HCT116 (cell line): ENCODE results near the gene DPM2. TPM values are rescaled to one million over a fixed set of nuclear protein-coding genes. Genes with fewer than 3 reads are reported as not detected.

Experiments
- ATAC-seq: fragments of 200-7000 bp; cut with Tn5 transposase; 2 replicates; pipeline ENCODE4 v1.9.1; 2020; ENCODE audit warnings: mild to moderate bottlenecking, moderate library complexity
- BruUV-seq: library from RNA; stranded (reverse); fragments of 400-500 nt; replicated peaks from 2 replicates; lab custom pipeline; 2021; lab: Mats Ljungman, UMichigan
- CTCF ChIA-PET: fragments of 300-600 bp; sonication (Branson Sonifier 250); formaldehyde crosslinking; loops from one replicate; lab custom pipeline; 2021; ENCODE audit warnings: antibody characterized with exemption; lab: Charles Lee
- POLR2A ChIA-PET: fragments of 300-600, 350-600 bp; sonication (Branson Sonifier 250); formaldehyde crosslinking; loops from one replicate; lab custom pipeline; 2021; ENCODE audit warnings: antibody characterized with exemption; lab: Charles Lee
- RAD21 ChIA-PET, 2 experiments: fragments of 300-600 bp; sonication (Branson Sonifier 250); formaldehyde crosslinking; loops; one replicate each; lab custom pipeline; 2023; ENCODE audit warnings: low total read pairs in 2 of 2; ENCODE audit not compliant: uncharacterized antibody in 2 of 2, unreplicated experiment in 2 of 2, low non-redundant PET in 1 of 2; lab: Charles Lee
- DNase-seq: peaks from one replicate; pipeline ENCODE4 v3.0.0-alpha.2; 2010; ENCODE audit warnings: low read depth, low spot score
- H2AFZ ChIP-seq: fragments of 200-600 bp; shearing (Covaris generic), sonication (generic); 2 replicates; pipeline ENCODE4 v1.6.1; 2017; ENCODE audit warnings: low read depth, mixed run types, mixed read lengths, antibody characterized with exemption, low read length; ENCODE audit not compliant: poor library complexity, severe bottlenecking
- H3K27ac ChIP-seq: 2 replicates; pipeline ENCODE4 v1.5.1; 2012; ENCODE audit warnings: low read depth, low read length
- H3K27me3 ChIP-seq: fragments of 200-600 bp; sonication (generic); 2 replicates; pipeline ENCODE4 v1.6.1; 2016; ENCODE audit warnings: mixed run types, low read length, mixed read lengths; ENCODE audit not compliant: insufficient read depth
- H3K36me3 ChIP-seq, 2 experiments: fragments of 200-500 bp in 1 of 2; fragments of 200-600 bp in 1 of 2; sonication (Bioruptor generic) in 1 of 2; sonication (generic) in 1 of 2; 2 replicates each; pipeline versions ENCODE4 v1.5.1 to v1.6.1; 2014 to 2016; ENCODE audit warnings: low read length in 2 of 2, inconsistent platforms in 1 of 2, mixed read lengths in 1 of 2, mixed run types in 1 of 2; ENCODE audit not compliant: insufficient read depth in 2 of 2, control insufficient read depth in 1 of 2
- H3K4me1 ChIP-seq, 2 experiments: fragments of 200-600 bp in 1 of 2; sonication (generic) in 1 of 2; 2 replicates each; pipeline versions ENCODE4 v1.5.1 to v1.6.1; 2012 to 2017; ENCODE audit warnings: low read length in 2 of 2, inconsistent platforms in 1 of 2, mild to moderate bottlenecking in 1 of 2, mixed read lengths in 1 of 2, mixed run types in 1 of 2, moderate library complexity in 1 of 2; ENCODE audit not compliant: insufficient read depth in 2 of 2, control insufficient read depth in 1 of 2
- H3K4me2 ChIP-seq: fragments of 200-600 bp; sonication (generic); 2 replicates; pipeline ENCODE4 v1.6.1; 2017; ENCODE audit warnings: mixed run types, low read length, mixed read lengths
- H3K4me3 ChIP-seq, 2 experiments: fragments of 200-600 bp in 1 of 2; sonication (generic) in 1 of 2; replicated peaks in 1 of 2; 2 replicates each; pipeline ENCODE4 v1.5.1; 2011 to 2016; ENCODE audit warnings: low read length in 2 of 2, control low read depth in 1 of 2, low read depth in 1 of 2, mild to moderate bottlenecking in 1 of 2, mixed read lengths in 1 of 2, mixed run types in 1 of 2
- H3K79me2 ChIP-seq: fragments of 200-600 bp; sonication (generic); 2 replicates; pipeline ENCODE4 v1.6.1; 2017; ENCODE audit warnings: mild to moderate bottlenecking, mixed run types, low read length, moderate library complexity, mixed read lengths; ENCODE audit not compliant: insufficient read depth
- H3K9ac ChIP-seq: fragments of 200-600 bp; sonication (generic); 2 replicates; pipeline ENCODE4 v1.6.1; 2016; ENCODE audit warnings: low read length, mixed read lengths
- H3K9me2 ChIP-seq: fragments of 200-600 bp; sonication (generic), shearing (Covaris generic); 2 replicates; pipeline ENCODE4 v1.6.1; 2017; ENCODE audit warnings: mixed run types, mild to moderate bottlenecking, moderate library complexity; ENCODE audit not compliant: insufficient read depth
- H3K9me3 ChIP-seq, 2 experiments: fragments of 200-500 bp in 1 of 2; fragments of 200-600 bp in 1 of 2; sonication (Bioruptor generic) in 1 of 2; sonication (generic) in 1 of 2; 2 replicates each; pipeline ENCODE4 v1.6.1; 2014 to 2017; ENCODE audit warnings: low read length in 2 of 2, mixed read lengths in 2 of 2, inconsistent platforms in 1 of 2, low read depth in 1 of 2, mild to moderate bottlenecking in 1 of 2, mixed run types in 1 of 2, moderate library complexity in 1 of 2; ENCODE audit not compliant: control insufficient read depth in 1 of 2, insufficient read depth in 1 of 2
- H4K20me1 ChIP-seq: fragments of 200-600 bp; sonication (generic), shearing (Covaris generic); 2 replicates; pipeline ENCODE4 v1.6.1; 2017; ENCODE audit warnings: mixed run types, mild to moderate bottlenecking, moderate library complexity; ENCODE audit not compliant: insufficient read depth
- CEBPB ChIP-seq: IDR thresholded peaks from 2 replicates; pipeline ENCODE4 v1.6.1; 2012; ENCODE audit warnings: low read depth
- FOSL1 ChIP-seq: IDR thresholded peaks from 2 replicates; pipeline ENCODE4 v1.6.1; 2012; ENCODE audit warnings: low read depth
- JUND ChIP-seq: IDR thresholded peaks from 2 replicates; pipeline ENCODE4 v1.6.1; 2012
- SRF ChIP-seq: IDR thresholded peaks from 2 replicates; pipeline ENCODE4 v1.6.1; 2012; ENCODE audit warnings: low read depth
- ZFX ChIP-seq: fragments of 450-650 bp; IDR thresholded peaks from 2 replicates; pipeline ENCODE4 v1.6.1; 2017
- intact Hi-C: fragments of 100-400 bp; cut with micrococcal nuclease; formaldehyde crosslinking; loops from 2 replicates; pipeline ENCODE4 v1.10.0; 2022
- total RNA-seq: library from RNA; stranded (reverse); gene quantifications from one replicate; pipeline ENCODE4 v1.2.1, GENCODE V29; 2021; ENCODE audit not compliant: unreplicated experiment
- TF ChIP-seq, protein P1 (sequence below): IDR thresholded peaks from 2 replicates; pipeline ENCODE4 v1.6.1; 2011; ENCODE audit warnings: mild to moderate bottlenecking, low read length, moderate library complexity; ENCODE audit not compliant: insufficient replicate concordance; ENCODE audit errors: extremely low read depth
- TF ChIP-seq, protein P2 (sequence below): IDR thresholded peaks from 2 replicates; pipeline ENCODE4 v1.6.1; 2012; ENCODE audit warnings: low read depth

Gene DPM2
- total RNA-seq, 1 experiment from 2014 or later: 54.6 TPM

DNA sequence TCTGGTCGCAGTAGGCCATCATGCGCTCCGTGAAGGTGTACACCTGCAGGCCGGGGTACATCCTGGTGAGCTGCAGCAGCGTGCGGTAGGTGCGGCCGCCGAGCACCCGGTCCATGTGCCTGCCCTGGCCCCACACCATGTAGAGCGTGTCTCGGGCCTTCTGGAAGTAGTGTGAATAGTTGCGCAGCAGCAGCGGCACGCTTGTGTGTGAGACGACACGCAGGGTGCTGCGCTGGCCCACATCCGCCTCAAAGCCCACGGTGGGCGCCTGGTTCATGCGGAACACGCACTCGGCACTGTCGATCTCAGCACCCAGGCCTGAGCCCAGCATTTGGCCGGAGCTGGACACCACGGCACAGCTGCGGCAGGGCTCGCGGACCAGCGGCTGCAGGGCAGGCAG lies 25.4 kb downstream of the DPM2 start:
- H2AFZ ChIP-seq: no peak overlapping the region
- CTCF ChIA-PET: interaction anchor here (1.6 kb wide), 1 partner anchor 177 kb away, joined by 4 read pairs; the partner anchor contains the start of gene TOR2A
- H3K9me2 ChIP-seq: no peaks in the 10 kb centered on the region
- no peak for DNase-seq
- no peak overlapping the region for H3K4me2 ChIP-seq
- no peak for ATAC-seq
- H3K36me3 ChIP-seq: peaks cover 3 to 32% of the 10 kb centered on the region in 2 experiments; a peak in 2 of 4 replicates
- no TSS peak for BruUV-seq
- peaks cover 15 to 23% of the 10 kb centered on the region in 2 experiments for H3K4me1 ChIP-seq
- no peaks in the 10 kb centered on the region for H3K9me3 ChIP-seq
- no peak overlapping the region for H3K4me3 ChIP-seq
- no peak for TF ChIP-seq CEBPB
- TF ChIP-seq ZFX: no peak
- no peak for TF ChIP-seq FOSL1
- no peak for TF ChIP-seq JUND
- TF ChIP-seq, protein P1, sequence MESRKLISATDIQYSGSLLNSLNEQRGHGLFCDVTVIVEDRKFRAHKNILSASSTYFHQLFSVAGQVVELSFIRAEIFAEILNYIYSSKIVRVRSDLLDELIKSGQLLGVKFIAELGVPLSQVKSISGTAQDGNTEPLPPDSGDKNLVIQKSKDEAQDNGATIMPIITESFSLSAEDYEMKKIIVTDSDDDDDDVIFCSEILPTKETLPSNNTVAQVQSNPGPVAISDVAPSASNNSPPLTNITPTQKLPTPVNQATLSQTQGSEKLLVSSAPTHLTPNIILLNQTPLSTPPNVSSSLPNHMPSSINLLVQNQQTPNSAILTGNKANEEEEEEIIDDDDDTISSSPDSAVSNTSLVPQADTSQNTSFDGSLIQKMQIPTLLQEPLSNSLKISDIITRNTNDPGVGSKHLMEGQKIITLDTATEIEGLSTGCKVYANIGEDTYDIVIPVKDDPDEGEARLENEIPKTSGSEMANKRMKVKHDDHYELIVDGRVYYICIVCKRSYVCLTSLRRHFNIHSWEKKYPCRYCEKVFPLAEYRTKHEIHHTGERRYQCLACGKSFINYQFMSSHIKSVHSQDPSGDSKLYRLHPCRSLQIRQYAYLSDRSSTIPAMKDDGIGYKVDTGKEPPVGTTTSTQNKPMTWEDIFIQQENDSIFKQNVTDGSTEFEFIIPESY: no peak
- TF ChIP-seq SRF: no peak
- TF ChIP-seq, protein P2, sequence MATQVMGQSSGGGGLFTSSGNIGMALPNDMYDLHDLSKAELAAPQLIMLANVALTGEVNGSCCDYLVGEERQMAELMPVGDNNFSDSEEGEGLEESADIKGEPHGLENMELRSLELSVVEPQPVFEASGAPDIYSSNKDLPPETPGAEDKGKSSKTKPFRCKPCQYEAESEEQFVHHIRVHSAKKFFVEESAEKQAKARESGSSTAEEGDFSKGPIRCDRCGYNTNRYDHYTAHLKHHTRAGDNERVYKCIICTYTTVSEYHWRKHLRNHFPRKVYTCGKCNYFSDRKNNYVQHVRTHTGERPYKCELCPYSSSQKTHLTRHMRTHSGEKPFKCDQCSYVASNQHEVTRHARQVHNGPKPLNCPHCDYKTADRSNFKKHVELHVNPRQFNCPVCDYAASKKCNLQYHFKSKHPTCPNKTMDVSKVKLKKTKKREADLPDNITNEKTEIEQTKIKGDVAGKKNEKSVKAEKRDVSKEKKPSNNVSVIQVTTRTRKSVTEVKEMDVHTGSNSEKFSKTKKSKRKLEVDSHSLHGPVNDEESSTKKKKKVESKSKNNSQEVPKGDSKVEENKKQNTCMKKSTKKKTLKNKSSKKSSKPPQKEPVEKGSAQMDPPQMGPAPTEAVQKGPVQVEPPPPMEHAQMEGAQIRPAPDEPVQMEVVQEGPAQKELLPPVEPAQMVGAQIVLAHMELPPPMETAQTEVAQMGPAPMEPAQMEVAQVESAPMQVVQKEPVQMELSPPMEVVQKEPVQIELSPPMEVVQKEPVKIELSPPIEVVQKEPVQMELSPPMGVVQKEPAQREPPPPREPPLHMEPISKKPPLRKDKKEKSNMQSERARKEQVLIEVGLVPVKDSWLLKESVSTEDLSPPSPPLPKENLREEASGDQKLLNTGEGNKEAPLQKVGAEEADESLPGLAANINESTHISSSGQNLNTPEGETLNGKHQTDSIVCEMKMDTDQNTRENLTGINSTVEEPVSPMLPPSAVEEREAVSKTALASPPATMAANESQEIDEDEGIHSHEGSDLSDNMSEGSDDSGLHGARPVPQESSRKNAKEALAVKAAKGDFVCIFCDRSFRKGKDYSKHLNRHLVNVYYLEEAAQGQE: no peak
- H3K9ac ChIP-seq: no peak overlapping the region
- RAD21 ChIA-PET: no interaction called here
- peaks cover 18% of the 10 kb centered on the region for H3K79me2 ChIP-seq
- intact Hi-C loops: no loop called here
- no peaks in the 10 kb centered on the region for H4K20me1 ChIP-seq
- no peak overlapping the region for H3K27ac ChIP-seq
- H3K27me3 ChIP-seq: no peaks in the 10 kb centered on the region
- POLR2A ChIA-PET: no interaction called here
